Activated naive CD4-positive, alpha-beta T cell treated with anti-CD3 and anti-CD28 coated beads, Interleukin-2, amount 50 U/mL, for 24 hours (primary cell): Measurements from ENCODE around the gene CTH.
"Not testable (repeated sequence)": the region's sequence is repeated elsewhere in the genome, so short reads cannot be mapped to it uniquely, and the experiment has no call there.

Source experiments
- H3K27ac Mint-ChIP-seq: one replicate; pipeline ENCODE4 v1.8.0; 2021; ENCODE audit warnings: mild to moderate bottlenecking, mixed read lengths
- H3K27me3 Mint-ChIP-seq: one replicate; pipeline ENCODE4 v1.8.0; 2021; ENCODE audit warnings: mixed read lengths
- H3K36me3 Mint-ChIP-seq: one replicate; pipeline ENCODE4 v1.8.0; 2021; ENCODE audit warnings: mixed read lengths
- H3K4me1 Mint-ChIP-seq: one replicate; pipeline ENCODE4 v1.8.0; 2021; ENCODE audit warnings: mixed read lengths
- H3K4me3 Mint-ChIP-seq: one replicate; pipeline ENCODE4 v1.8.0; 2021; ENCODE audit warnings: mild to moderate bottlenecking, mixed read lengths
- H3K9me3 Mint-ChIP-seq: one replicate; pipeline ENCODE4 v1.8.0; 2021; ENCODE audit warnings: mixed read lengths

CTH gene

GRCh38 chr1:70431317-70431716, 20.2 kb downstream of the CTH start:
- no peak overlapping the region for H3K4me3 Mint-ChIP-seq
- H3K27ac Mint-ChIP-seq = no peak overlapping the region
- no peaks in the 10 kb centered on the region for H3K27me3 Mint-ChIP-seq
- no peaks in the 10 kb centered on the region for H3K9me3 Mint-ChIP-seq
- H3K4me1 Mint-ChIP-seq = no peaks in the 10 kb centered on the region
- H3K36me3 Mint-ChIP-seq = peaks cover 15% of the 10 kb centered on the region

GRCh38 chr1:70431874-70432273, 20.8 kb downstream of the CTH start:
- Mint-ChIP-seq H3K36me3 (peaks cover 15% of the 10 kb centered on the region), H3K27ac (no peak overlapping the region), H3K27me3 (no peaks in the 10 kb centered on the region), H3K9me3 (no peaks in the 10 kb centered on the region), H3K4me3 (no peak overlapping the region), H3K4me1 (no peaks in the 10 kb centered on the region)

- Mint-ChIP-seq H3K36me3 (peaks cover 15% of the 10 kb centered on the region), H3K9me3 (no peaks in the 10 kb centered on the region)
Measured at GRCh38 chr1:70434253-70434859, 23.3 kb downstream of the CTH start.

GRCh38 chr1:70436622-70437251, 25.7 kb downstream of the CTH start:
- Mint-ChIP-seq H3K4me1 (no peaks in the 10 kb centered on the region), H3K36me3 (peaks cover 15% of the 10 kb centered on the region), H3K27me3 (no peaks in the 10 kb centered on the region), H3K27ac (no peak overlapping the region), H3K9me3 (no peaks in the 10 kb centered on the region), H3K4me3 (no peak overlapping the region)

More at GRCh38 chr1:70434253-70434859, 23.3 kb downstream of the CTH start:
- H3K4me1 Mint-ChIP-seq = no peaks in the 10 kb centered on the region
- no peak overlapping the region for H3K27ac Mint-ChIP-seq
- H3K27me3 Mint-ChIP-seq = no peaks in the 10 kb centered on the region
- no peak overlapping the region for H3K4me3 Mint-ChIP-seq

GRCh38 chr1:70438529-70438928, 27.5 kb downstream of the CTH start:
- Mint-ChIP-seq H3K4me1 (no peaks in the 10 kb centered on the region), H3K27me3 (no peaks in the 10 kb centered on the region), H3K4me3 (no peak overlapping the region), H3K9me3 (no peaks in the 10 kb centered on the region), H3K27ac (no peak overlapping the region), H3K36me3 (peaks cover 7% of the 10 kb centered on the region)

GRCh38 chr1:70440642-70441391, 29.7 kb downstream of the CTH start:
- Mint-ChIP-seq H3K36me3 (peaks cover 3% of the 10 kb centered on the region), H3K27me3 (no peaks in the 10 kb centered on the region), H3K27ac (no peak overlapping the region)

GRCh38 chr1:70441392-70442035, 30.4 kb downstream of the CTH start:
- H3K4me3 Mint-ChIP-seq = no peak overlapping the region

More at GRCh38 chr1:70440642-70441391, 29.7 kb downstream of the CTH start:
- no peaks in the 10 kb centered on the region for H3K4me1 Mint-ChIP-seq
- no peak overlapping the region for H3K4me3 Mint-ChIP-seq
- H3K9me3 Mint-ChIP-seq = no peaks in the 10 kb centered on the region

GRCh38 chr1:70442490-70442889, 31.4 kb downstream of the CTH start:
- H3K4me3 Mint-ChIP-seq = no peak overlapping the region
- no peaks in the 10 kb centered on the region for H3K9me3 Mint-ChIP-seq
- H3K36me3 Mint-ChIP-seq = peaks cover 3% of the 10 kb centered on the region
- H3K4me1 Mint-ChIP-seq = no peaks in the 10 kb centered on the region
- no peak overlapping the region for H3K27ac Mint-ChIP-seq
- H3K27me3 Mint-ChIP-seq = no peaks in the 10 kb centered on the region

More at GRCh38 chr1:70441392-70442035, 30.4 kb downstream of the CTH start:
- no peaks in the 10 kb centered on the region for H3K27me3 Mint-ChIP-seq
- no peak overlapping the region for H3K27ac Mint-ChIP-seq
- no peaks in the 10 kb centered on the region for H3K9me3 Mint-ChIP-seq
- H3K4me1 Mint-ChIP-seq = no peaks in the 10 kb centered on the region
- peaks cover 3% of the 10 kb centered on the region for H3K36me3 Mint-ChIP-seq

GRCh38 chr1:70443739-70444138, 32.7 kb downstream of the CTH start:
- no peak overlapping the region for H3K27ac Mint-ChIP-seq
- H3K36me3 Mint-ChIP-seq = no peaks in the 10 kb centered on the region
- no peaks in the 10 kb centered on the region for H3K4me1 Mint-ChIP-seq
- no peaks in the 10 kb centered on the region for H3K9me3 Mint-ChIP-seq
- H3K27me3 Mint-ChIP-seq = no peaks in the 10 kb centered on the region
- H3K4me3 Mint-ChIP-seq = no peak overlapping the region

GRCh38 chr1:70449049-70449448, 38.0 kb downstream of the CTH start:
- Mint-ChIP-seq H3K27ac (no peak overlapping the region), H3K27me3 (peaks cover 2% of the 10 kb centered on the region), H3K4me1 (no peaks in the 10 kb centered on the region), H3K4me3 (no peak overlapping the region), H3K9me3 (no peaks in the 10 kb centered on the region), H3K36me3 (no peaks in the 10 kb centered on the region)

GRCh38 chr1:70452164-70452939, 41.3 kb downstream of the CTH start:
- H3K27me3 Mint-ChIP-seq, H3K36me3 Mint-ChIP-seq, H3K4me1 Mint-ChIP-seq, H3K4me3 Mint-ChIP-seq, H3K27ac Mint-ChIP-seq, H3K9me3 Mint-ChIP-seq: not testable (repeated sequence)

GRCh38 chr1:70455291-70455690, 44.2 kb downstream of the CTH start:
- H3K27me3 Mint-ChIP-seq = peaks cover 4% of the 10 kb centered on the region

GRCh38 chr1:70458131-70458530, 47.1 kb downstream of the CTH start:
- Mint-ChIP-seq H3K4me1 (no peaks in the 10 kb centered on the region), H3K27ac (no peak overlapping the region), H3K36me3 (peaks cover 2% of the 10 kb centered on the region), H3K9me3 (peaks cover 5% of the 10 kb centered on the region), H3K27me3 (peaks cover 4% of the 10 kb centered on the region), H3K4me3 (no peak overlapping the region)

More at GRCh38 chr1:70455291-70455690, 44.2 kb downstream of the CTH start:
- Mint-ChIP-seq H3K4me1 (no peaks in the 10 kb centered on the region), H3K9me3 (peaks cover 5% of the 10 kb centered on the region), H3K4me3 (no peak overlapping the region), H3K36me3 (peaks cover 2% of the 10 kb centered on the region), H3K27ac (no peak overlapping the region)

GRCh38 chr1:70459496-70460225, 48.6 kb downstream of the CTH start:
- no peak overlapping the region for H3K27ac Mint-ChIP-seq
- no peaks in the 10 kb centered on the region for H3K4me1 Mint-ChIP-seq
- H3K36me3 Mint-ChIP-seq = peaks cover 3% of the 10 kb centered on the region
- H3K4me3 Mint-ChIP-seq = no peak overlapping the region
- H3K27me3 Mint-ChIP-seq = peaks cover 4% of the 10 kb centered on the region
- peaks cover 5% of the 10 kb centered on the region for H3K9me3 Mint-ChIP-seq
